Activated CD8-positive, alpha-beta memory T cell treated with anti-CD3 and anti-CD28 coated beads, Interleukin-2, amount 10 ng/mL, durations not matched to agents 7 days and 5 days (primary cell): ENCODE measurements around the gene ARMC8. TPM values are rescaled to one million over a fixed set of nuclear protein-coding genes. Genes with fewer than 3 reads are reported as not detected.

Experiments used
- ATAC-seq: fragments of 150-1000 bp; cut with Tn5 transposase; one replicate; pipeline ENCODE4 v1.10.0; 2021; ENCODE audit warnings: moderate library complexity
- CTCF ChIA-PET: fragments of 350-600 bp; sonication (Branson Sonifier 250); formaldehyde crosslinking; loops from one replicate; lab custom pipeline; 2021; ENCODE audit warnings: antibody characterized with exemption; lab: Charles Lee
- DNase-seq: peaks from one replicate; pipeline ENCODE4 v3.0.0-alpha.2; 2020
- H3K27ac Mint-ChIP-seq: one replicate; pipeline ENCODE4 v1.8.0; 2021; ENCODE audit warnings: mild to moderate bottlenecking, mixed read lengths
- H3K27me3 Mint-ChIP-seq: one replicate; pipeline ENCODE4 v1.8.0; 2021; ENCODE audit warnings: mixed read lengths
- H3K36me3 Mint-ChIP-seq: one replicate; pipeline ENCODE4 v1.8.0; 2021; ENCODE audit warnings: mild to moderate bottlenecking, mixed read lengths
- H3K4me1 Mint-ChIP-seq: one replicate; pipeline ENCODE4 v1.8.0; 2021; ENCODE audit warnings: mixed read lengths
- H3K4me3 Mint-ChIP-seq: one replicate; pipeline ENCODE4 v1.8.0; 2021; ENCODE audit warnings: mild to moderate bottlenecking, moderate library complexity, mixed read lengths
- H3K9me3 Mint-ChIP-seq: one replicate; pipeline ENCODE4 v1.8.0; 2022; ENCODE audit warnings: low read depth, mixed read lengths
- total RNA-seq, 2 experiments: library from RNA; stranded (reverse); gene quantifications; one replicate each; pipeline ENCODE4 v1.2.3, GENCODE V29; 2021

Gene ARMC8
- total RNA-seq, 2 experiments from 2014 or later, result 48.4 to 54.3 TPM

- H3K36me3 Mint-ChIP-seq, result peaks cover 15% of the 10 kb centered on the region
- no peak overlapping the region for H3K27ac Mint-ChIP-seq
- no peak for ATAC-seq
- CTCF ChIA-PET, result interaction anchor here (0.5 to 1.2 kb wide), 5 partner anchors 11 to 216 kb away, joined by 3 to 4 read pairs (median 3); no protein-coding TSS in a partner anchor
- no peak overlapping the region for H3K4me3 Mint-ChIP-seq
- H3K9me3 Mint-ChIP-seq, result peaks cover 19% of the 10 kb centered on the region
- peaks cover 30% of the 10 kb centered on the region for H3K27me3 Mint-ChIP-seq
- DNase-seq, result no peak
- no peaks in the 10 kb centered on the region for H3K4me1 Mint-ChIP-seq
Measured at GRCh38 chr3:138308783-138309182, 121.7 kb downstream of the ARMC8 start.

- H3K9me3 Mint-ChIP-seq, result peaks cover 19% of the 10 kb centered on the region
- ATAC-seq (no peak), DNase-seq (no peak)
- H3K27me3 Mint-ChIP-seq, result peaks cover 30% of the 10 kb centered on the region
- peaks cover 15% of the 10 kb centered on the region for H3K36me3 Mint-ChIP-seq
- H3K4me1 Mint-ChIP-seq, result no peaks in the 10 kb centered on the region
- no peak overlapping the region for H3K4me3 Mint-ChIP-seq
- CTCF ChIA-PET, result no interaction called here
- H3K27ac Mint-ChIP-seq, result no peak overlapping the region
Measured at GRCh38 chr3:138310494-138310893, 123.4 kb downstream of the ARMC8 start.

GRCh38 chr3:138314751-138315150 is 127.7 kb downstream of the ARMC8 start:
- Mint-ChIP-seq H3K4me1 (no peaks in the 10 kb centered on the region), H3K27me3 (peaks cover 30% of the 10 kb centered on the region), H3K9me3 (peaks cover 11% of the 10 kb centered on the region), H3K36me3 (peaks cover 4% of the 10 kb centered on the region), H3K27ac (no peak overlapping the region), H3K4me3 (no peak overlapping the region)
- ATAC-seq (no peak), DNase-seq (no peak)
- CTCF ChIA-PET, result no interaction called here

GRCh38 chr3:138317687-138318086 is 130.6 kb downstream of the ARMC8 start:
- no peak for ATAC-seq
- no peaks in the 10 kb centered on the region for H3K9me3 Mint-ChIP-seq
- no peaks in the 10 kb centered on the region for H3K36me3 Mint-ChIP-seq
- peaks cover 3% of the 10 kb centered on the region for H3K4me1 Mint-ChIP-seq
- H3K4me3 Mint-ChIP-seq, result no peak overlapping the region
- no peak overlapping the region for H3K27ac Mint-ChIP-seq
- H3K27me3 Mint-ChIP-seq, result peaks cover 2% of the 10 kb centered on the region
- CTCF ChIA-PET, result interaction anchor here (1.2 to 2.4 kb wide), 2 partner anchors 10 to 22 kb away, joined by 3 to 8 read pairs; no protein-coding TSS in a partner anchor
- DNase-seq, result peak; percentile 23

GRCh38 chr3:138323971-138324370 is 136.9 kb downstream of the ARMC8 start:
- no peak for ATAC-seq
- CTCF ChIA-PET, result interaction anchor here (1.0 kb wide), 1 partner anchor 40 kb away, joined by 3 read pairs; no protein-coding TSS in a partner anchor
- H3K36me3 Mint-ChIP-seq, result no peaks in the 10 kb centered on the region
- peaks cover 25% of the 10 kb centered on the region for H3K4me1 Mint-ChIP-seq
- peak; percentile 38 for DNase-seq
- H3K27me3 Mint-ChIP-seq, result no peaks in the 10 kb centered on the region
- no peak overlapping the region for H3K4me3 Mint-ChIP-seq
- no peaks in the 10 kb centered on the region for H3K9me3 Mint-ChIP-seq
- H3K27ac Mint-ChIP-seq, result no peak overlapping the region

- DNase-seq (no peak), ATAC-seq (no peak)
- no peaks in the 10 kb centered on the region for H3K36me3 Mint-ChIP-seq
- CTCF ChIA-PET, result interaction anchor here (0.7 to 1.0 kb wide), 4 partner anchors 10 to 1976 kb away, joined by 3 read pairs; no protein-coding TSS in a partner anchor
- no peaks in the 10 kb centered on the region for H3K27me3 Mint-ChIP-seq
- no peak overlapping the region for H3K4me3 Mint-ChIP-seq
- H3K27ac Mint-ChIP-seq, result no peak overlapping the region
- peaks cover 34% of the 10 kb centered on the region for H3K4me1 Mint-ChIP-seq
- no peaks in the 10 kb centered on the region for H3K9me3 Mint-ChIP-seq
Measured at GRCh38 chr3:138325990-138326389, 138.9 kb downstream of the ARMC8 start.

- H3K4me1 Mint-ChIP-seq, result peaks cover 34% of the 10 kb centered on the region
- no peak for ATAC-seq
- DNase-seq, result peak; percentile 39
- no peaks in the 10 kb centered on the region for H3K27me3 Mint-ChIP-seq
- H3K9me3 Mint-ChIP-seq, result no peaks in the 10 kb centered on the region
- H3K27ac Mint-ChIP-seq, result no peak overlapping the region
- H3K36me3 Mint-ChIP-seq, result no peaks in the 10 kb centered on the region
- no peak overlapping the region for H3K4me3 Mint-ChIP-seq
- CTCF ChIA-PET, result interaction anchor here (0.7 to 2.3 kb wide), 2 partner anchors 11 to 18 kb away, joined by 4 to 8 read pairs; no protein-coding TSS in a partner anchor
Measured at GRCh38 chr3:138326866-138327595, 139.9 kb downstream of the ARMC8 start.

- H3K4me3 Mint-ChIP-seq, result no peak overlapping the region
- no peaks in the 10 kb centered on the region for H3K9me3 Mint-ChIP-seq
- H3K27ac Mint-ChIP-seq, result no peak overlapping the region
- no peak for ATAC-seq
- H3K36me3 Mint-ChIP-seq, result no peaks in the 10 kb centered on the region
- peaks cover 3% of the 10 kb centered on the region for H3K27me3 Mint-ChIP-seq
- peak; percentile 31 for DNase-seq
- CTCF ChIA-PET, result interaction anchor here (0.7 to 2.7 kb wide), 3 partner anchors 11 to 141 kb away, joined by 3 to 12 read pairs (median 8); partner anchors contain the start of gene ARMC8
- H3K4me1 Mint-ChIP-seq, result peaks cover 34% of the 10 kb centered on the region
Measured at GRCh38 chr3:138327831-138328230, 140.7 kb downstream of the ARMC8 start.

- no peaks in the 10 kb centered on the region for H3K9me3 Mint-ChIP-seq
- no peak for ATAC-seq
- H3K36me3 Mint-ChIP-seq, result no peaks in the 10 kb centered on the region
- H3K27me3 Mint-ChIP-seq, result peaks cover 3% of the 10 kb centered on the region
- CTCF ChIA-PET, result interaction anchor here (0.7 to 2.7 kb wide), 11 partner anchors 12 to 263 kb away, joined by 3 to 12 read pairs (median 4); partner anchors contain the start of genes ARMC8, DBR1 and ESYT3
- no peak for DNase-seq
- H3K4me1 Mint-ChIP-seq, result peaks cover 34% of the 10 kb centered on the region
- H3K4me3 Mint-ChIP-seq, result peak overlapping the region; percentile 44
- no peak overlapping the region for H3K27ac Mint-ChIP-seq
Measured at GRCh38 chr3:138328341-138328740, 141.2 kb downstream of the ARMC8 start.

- Mint-ChIP-seq H3K27me3 (peaks cover 6% of the 10 kb centered on the region), H3K36me3 (no peaks in the 10 kb centered on the region), H3K4me3 (peak within 1 kb of the TSS; percentile 86), H3K27ac (peak within 1 kb of the TSS; percentile 81), H3K9me3 (no peaks in the 10 kb centered on the region), H3K4me1 (peaks cover 29% of the 10 kb centered on the region)
- DNase-seq (peak; percentile 92), ATAC-seq (peak; percentile 89)
- CTCF ChIA-PET, result interaction anchor here (0.8 to 2.7 kb wide), 14 partner anchors 9 to 264 kb away, joined by 3 to 12 read pairs (median 4); partner anchors contain the start of genes ARMC8, DBR1 and ESYT3
Measured at GRCh38 chr3:138329127-138329983, 142.3 kb downstream of the ARMC8 start, which contains the start of gene NME9. Gene NME9 (minus strand): TSS chr3:138329851. CDS start chr3:138329335, 516 bp downstream.

GRCh38 chr3:138329984-138330293 is 142.8 kb downstream of the ARMC8 start:
- Mint-ChIP-seq H3K27ac (peak overlapping the region; percentile 61), H3K4me3 (peak overlapping the region; percentile 86), H3K9me3 (no peaks in the 10 kb centered on the region), H3K4me1 (peaks cover 23% of the 10 kb centered on the region), H3K36me3 (no peaks in the 10 kb centered on the region), H3K27me3 (peaks cover 6% of the 10 kb centered on the region)
- DNase-seq, result no peak
- no peak for ATAC-seq
- CTCF ChIA-PET, result interaction anchor here (1.1 to 2.7 kb wide), 3 partner anchors 38 to 150 kb away, joined by 3 to 12 read pairs (median 4); partner anchors contain the start of gene ARMC8

GRCh38 chr3:138331143-138331894 is 144.2 kb downstream of the ARMC8 start:
- no peak for ATAC-seq
- Mint-ChIP-seq H3K9me3 (no peaks in the 10 kb centered on the region), H3K27me3 (peaks cover 6% of the 10 kb centered on the region), H3K27ac (no peak overlapping the region), H3K36me3 (no peaks in the 10 kb centered on the region), H3K4me3 (no peak overlapping the region), H3K4me1 (peaks cover 22% of the 10 kb centered on the region)
- DNase-seq, result peak; percentile 31
- CTCF ChIA-PET, result interaction anchor here (1.2 to 2.0 kb wide), 4 partner anchors 15 to 584 kb away, joined by 3 to 5 read pairs (median 4); no protein-coding TSS in a partner anchor
